HUES64 (cell line): Measurements from ENCODE around the gene TMEM263.
A peak's percentile ranks its signal among the peaks of the same experiment; 100 is the strongest.

ENCODE experiments used
- H3K27ac ChIP-seq: 2 replicates; pipeline ENCODE4 v1.7.0; 2013; ENCODE audit warnings: low read depth, low read length, inconsistent platforms
- H3K27me3 ChIP-seq: 2 replicates; pipeline ENCODE4 v1.6.1; 2013; ENCODE audit warnings: mild to moderate bottlenecking, low read length; ENCODE audit not compliant: insufficient read depth
- H3K36me3 ChIP-seq: 2 replicates; pipeline ENCODE4 v1.6.1; 2013; ENCODE audit warnings: mild to moderate bottlenecking, low read length; ENCODE audit not compliant: insufficient read depth
- H3K4me1 ChIP-seq: 2 replicates; pipeline ENCODE4 v1.6.1; 2013; ENCODE audit warnings: mild to moderate bottlenecking, low read length, moderate library complexity; ENCODE audit not compliant: insufficient read depth
- H3K4me3 ChIP-seq: 2 replicates; pipeline ENCODE4 v1.5.1; 2013; ENCODE audit warnings: mild to moderate bottlenecking, low read length, moderate library complexity
- H3K9ac ChIP-seq: 2 replicates; pipeline ENCODE4 v1.6.1; 2013; ENCODE audit warnings: mild to moderate bottlenecking, low read depth, low read length
- H3K9me3 ChIP-seq: 2 replicates; pipeline ENCODE4 v1.6.1; 2013; ENCODE audit warnings: low read depth, low read length; ENCODE audit not compliant: insufficient read depth
- WGBS: fragments of 150-250, 120-280 bp; methylation state at CpG from one replicate; pipeline ENCODE4 v1.1.7; 2013; ENCODE audit warnings: missing lambda C conversion rate; 5-methylcytosine and 5-hydroxymethylcytosine counted together

Gene TMEM263

GRCh38 chr12:106974511-106974910 is 18.8 kb downstream of the TMEM263 start:
- Histone ChIP-seq H3K36me3 (peaks cover 27% of the 10 kb centered on the region), H3K4me1 (no peaks in the 10 kb centered on the region)

GRCh38 chr12:106975098-106975497 is 19.4 kb downstream of the TMEM263 start:
- Histone ChIP-seq H3K4me1 (no peaks in the 10 kb centered on the region), H3K27me3 (no peaks in the 10 kb centered on the region), H3K27ac (no peak overlapping the region), H3K9me3 (no peaks in the 10 kb centered on the region), H3K4me3 (no peak overlapping the region), H3K36me3 (peaks cover 23% of the 10 kb centered on the region), H3K9ac (no peak overlapping the region)
- 96% methylated on average over 8 of the region's 8 CpGs for WGBS

More at GRCh38 chr12:106974511-106974910, 18.8 kb downstream of the TMEM263 start:
- Histone ChIP-seq H3K9me3 (no peaks in the 10 kb centered on the region), H3K27me3 (no peaks in the 10 kb centered on the region), H3K27ac (no peak overlapping the region), H3K4me3 (no peak overlapping the region), H3K9ac (no peak overlapping the region)
- 98% methylated on average over 3 of the region's 3 CpGs for WGBS

- Histone ChIP-seq H3K27ac (no peak overlapping the region), H3K9me3 (no peaks in the 10 kb centered on the region), H3K36me3 (peaks cover 13% of the 10 kb centered on the region), H3K4me3 (no peak overlapping the region), H3K27me3 (no peaks in the 10 kb centered on the region), H3K4me1 (no peaks in the 10 kb centered on the region), H3K9ac (no peak overlapping the region)
- 86% methylated on average over 3 of the region's 3 CpGs for WGBS
Observed at GRCh38 chr12:106975993-106976658, 20.4 kb downstream of the TMEM263 start.

- no peaks in the 10 kb centered on the region for H3K9me3 ChIP-seq
- H3K4me1 ChIP-seq = no peaks in the 10 kb centered on the region
- no peaks in the 10 kb centered on the region for H3K27me3 ChIP-seq
- WGBS = 100% methylated on average over 1 of the region's 1 CpG
- H3K36me3 ChIP-seq = peaks cover 8% of the 10 kb centered on the region
- no peak overlapping the region for H3K27ac ChIP-seq
- no peak overlapping the region for H3K9ac ChIP-seq
- no peak overlapping the region for H3K4me3 ChIP-seq
Observed at GRCh38 chr12:106976668-106977067, 21.0 kb downstream of the TMEM263 start.

- WGBS = 95% methylated on average over 9 of the region's 9 CpGs
- Histone ChIP-seq H3K36me3 (no peaks in the 10 kb centered on the region; the same call in 1 of the 2 replicates), H3K9ac (no peak overlapping the region), H3K4me1 (no peaks in the 10 kb centered on the region), H3K27ac (no peak overlapping the region), H3K4me3 (no peak overlapping the region), H3K27me3 (no peaks in the 10 kb centered on the region), H3K9me3 (no peaks in the 10 kb centered on the region)
Observed at GRCh38 chr12:106978035-106978800, 22.5 kb downstream of the TMEM263 start.

GRCh38 chr12:106980944-106981343 is 25.2 kb downstream of the TMEM263 start:
- H3K27me3 ChIP-seq = peaks cover under 1% of the 10 kb centered on the region; the same call in 1 of the 2 replicates
- no peak overlapping the region for H3K4me3 ChIP-seq
- H3K4me1 ChIP-seq = no peaks in the 10 kb centered on the region
- WGBS = 92% methylated on average over 7 of the region's 7 CpGs
- no peak overlapping the region for H3K27ac ChIP-seq
- H3K36me3 ChIP-seq = peaks cover 4% of the 10 kb centered on the region; the same call in 1 of the 2 replicates
- H3K9me3 ChIP-seq = no peaks in the 10 kb centered on the region
- no peak overlapping the region for H3K9ac ChIP-seq

GRCh38 chr12:106981788-106982187 is 26.1 kb downstream of the TMEM263 start:
- Histone ChIP-seq H3K4me3 (no peak overlapping the region), H3K27ac (no peak overlapping the region), H3K27me3 (peaks cover 5% of the 10 kb centered on the region; the same call in 1 of the 2 replicates), H3K9me3 (no peaks in the 10 kb centered on the region), H3K36me3 (peaks cover 4% of the 10 kb centered on the region; the same call in 1 of the 2 replicates), H3K9ac (no peak overlapping the region), H3K4me1 (no peaks in the 10 kb centered on the region)
- 95% methylated on average over 3 of the region's 3 CpGs for WGBS

- Histone ChIP-seq H3K36me3 (peaks cover 4% of the 10 kb centered on the region; the same call in 1 of the 2 replicates), H3K4me1 (no peaks in the 10 kb centered on the region), H3K4me3 (no peak overlapping the region), H3K27ac (no peak overlapping the region), H3K9me3 (no peaks in the 10 kb centered on the region), H3K27me3 (peaks cover 5% of the 10 kb centered on the region; the same call in 1 of the 2 replicates), H3K9ac (no peak overlapping the region)
- WGBS = 82% methylated on average over 1 of the region's 1 CpG
Observed at GRCh38 chr12:106982229-106982628, 26.5 kb downstream of the TMEM263 start.

- WGBS = 97% methylated on average over 6 of the region's 6 CpGs
- Histone ChIP-seq H3K9me3 (no peaks in the 10 kb centered on the region), H3K4me1 (peaks cover 15% of the 10 kb centered on the region; the same call in 1 of the 2 replicates), H3K27ac (no peak overlapping the region), H3K4me3 (no peak overlapping the region), H3K9ac (no peak overlapping the region), H3K36me3 (peaks cover 4% of the 10 kb centered on the region; the same call in 1 of the 2 replicates), H3K27me3 (peaks cover 5% of the 10 kb centered on the region; the same call in 1 of the 2 replicates)
Observed at GRCh38 chr12:106984588-106985137, 29.0 kb downstream of the TMEM263 start.

- H3K36me3 ChIP-seq = peaks cover 4% of the 10 kb centered on the region; the same call in 1 of the 2 replicates
- no peak overlapping the region for H3K27ac ChIP-seq
- peaks cover 5% of the 10 kb centered on the region; the same call in 1 of the 2 replicates for H3K27me3 ChIP-seq
- no peak overlapping the region for H3K9ac ChIP-seq
- no peaks in the 10 kb centered on the region for H3K9me3 ChIP-seq
- peaks cover 15% of the 10 kb centered on the region; the same call in 1 of the 2 replicates for H3K4me1 ChIP-seq
- no peak overlapping the region for H3K4me3 ChIP-seq
- WGBS = 93% methylated on average over 5 of the region's 5 CpGs
Observed at GRCh38 chr12:106985479-106985878, 29.8 kb downstream of the TMEM263 start.

GRCh38 chr12:106986135-106986534 is 30.4 kb downstream of the TMEM263 start:
- H3K9ac ChIP-seq = peak overlapping the region; percentile 85; the same call in 1 of the 2 replicates
- H3K27me3 ChIP-seq = peaks cover 5% of the 10 kb centered on the region; the same call in 1 of the 2 replicates
- H3K36me3 ChIP-seq = peaks cover 4% of the 10 kb centered on the region; the same call in 1 of the 2 replicates
- H3K4me1 ChIP-seq = peaks cover 15% of the 10 kb centered on the region; the same call in 1 of the 2 replicates
- H3K27ac ChIP-seq = no peak overlapping the region
- WGBS = 59% methylated on average over 4 of the region's 4 CpGs
- no peaks in the 10 kb centered on the region for H3K9me3 ChIP-seq
- peak overlapping the region; percentile 88 for H3K4me3 ChIP-seq
